ENCODE results near the gene RGSL1.

GRCh38 chr1:182493063-182493462 lies 43.1 kb downstream of the RGSL1 start:
- no peak for TF ChIP-seq CTCF (IDR thresholded peaks at IDR 0.05)
- no peak for TF ChIP-seq POLR2A (IDR thresholded peaks at IDR 0.05)

Measured in vagina (tissue), 2 donors.